COR-L47 (cell line): ENCODE data around the gene LUZP4.
"Not testable (repeated sequence)": the region's sequence is repeated elsewhere in the genome, so short reads cannot be mapped to it uniquely, and the experiment has no call there.

ENCODE experiments used
- DNase-seq: peaks from one replicate; lab custom pipeline; 2025; lab: John Stamatoyannopoulos, UW

LUZP4 gene

DNA sequence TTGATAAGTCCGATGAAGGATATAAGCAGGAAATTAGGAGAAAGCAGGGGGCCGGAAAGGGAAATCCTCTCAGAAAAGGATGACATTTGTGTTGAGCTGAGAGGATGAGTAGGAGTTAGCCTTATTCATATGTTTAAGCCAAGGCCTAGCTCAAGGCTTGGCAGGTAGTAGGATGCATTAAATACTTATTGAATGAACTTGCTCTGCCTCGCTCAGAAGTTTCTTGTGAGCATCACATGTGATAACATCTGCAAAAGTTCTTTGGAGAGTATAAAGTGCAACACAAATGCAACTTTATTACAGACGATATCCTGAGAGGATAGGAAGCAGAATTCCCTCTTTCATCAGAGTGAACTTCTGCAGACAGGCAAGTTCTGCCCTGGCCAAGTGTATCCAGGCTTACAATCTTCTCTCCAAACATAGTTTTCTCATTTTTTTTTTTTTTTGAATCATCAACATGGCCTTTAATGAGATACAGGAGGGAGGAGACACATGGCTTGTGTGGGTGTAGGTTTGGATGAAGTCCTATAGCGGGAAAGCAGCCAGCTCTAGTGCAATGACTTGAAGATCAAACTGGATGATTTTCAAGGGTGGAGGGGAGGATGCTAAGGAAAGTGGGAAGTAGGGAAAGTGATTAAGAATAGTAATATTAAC, 48.1 kb downstream of the LUZP4 start:
- DNase-seq = no peak

DNA sequence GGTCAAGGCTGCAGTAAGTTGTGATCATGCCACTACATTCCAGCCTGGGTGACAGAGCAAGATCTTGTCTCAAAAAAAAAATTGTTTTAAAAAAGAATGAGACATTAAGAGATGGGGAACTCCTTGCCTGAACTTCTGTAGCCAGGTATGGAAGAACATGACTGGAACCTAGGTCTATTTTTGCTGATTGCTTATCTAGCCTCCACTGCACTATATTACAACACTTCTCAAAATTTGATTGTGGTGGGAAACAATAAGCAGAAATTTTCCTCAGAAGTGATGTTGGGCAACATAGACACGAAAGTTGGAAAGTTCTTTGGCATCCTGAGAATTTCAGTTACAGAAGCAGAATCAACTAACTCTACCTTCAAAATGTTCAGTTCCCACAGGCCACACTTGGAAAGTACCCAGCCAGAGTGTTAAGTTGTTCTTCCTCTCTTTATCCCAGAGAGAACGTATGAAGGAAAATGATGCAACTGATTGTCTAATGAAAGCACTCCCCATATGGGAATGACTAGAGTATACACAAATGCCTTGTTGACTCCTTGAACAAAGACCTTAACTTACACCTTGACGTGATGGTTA, 50.0 kb downstream of the LUZP4 start:
- DNase-seq = no peak

DNA sequence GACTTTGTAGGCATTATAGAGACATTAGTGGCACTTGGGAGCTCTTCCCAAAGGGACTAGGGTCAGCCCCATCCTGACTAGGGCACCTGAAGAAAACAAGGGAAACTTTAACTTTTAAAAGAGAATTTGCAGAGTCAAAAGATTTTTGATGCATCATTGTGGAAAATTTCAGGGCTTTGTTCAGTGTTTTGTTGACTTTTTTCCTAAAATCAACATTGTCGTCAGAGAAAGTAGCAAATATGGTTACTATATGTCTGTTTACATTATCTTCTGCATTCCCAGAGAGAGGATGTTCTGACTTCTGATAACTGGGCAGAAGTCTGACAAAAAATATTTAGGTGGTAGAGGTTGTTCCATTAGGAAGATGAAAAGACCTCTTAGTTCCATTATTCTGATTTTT, 51.9 kb downstream of the LUZP4 start:
- DNase-seq = no peak

DNA sequence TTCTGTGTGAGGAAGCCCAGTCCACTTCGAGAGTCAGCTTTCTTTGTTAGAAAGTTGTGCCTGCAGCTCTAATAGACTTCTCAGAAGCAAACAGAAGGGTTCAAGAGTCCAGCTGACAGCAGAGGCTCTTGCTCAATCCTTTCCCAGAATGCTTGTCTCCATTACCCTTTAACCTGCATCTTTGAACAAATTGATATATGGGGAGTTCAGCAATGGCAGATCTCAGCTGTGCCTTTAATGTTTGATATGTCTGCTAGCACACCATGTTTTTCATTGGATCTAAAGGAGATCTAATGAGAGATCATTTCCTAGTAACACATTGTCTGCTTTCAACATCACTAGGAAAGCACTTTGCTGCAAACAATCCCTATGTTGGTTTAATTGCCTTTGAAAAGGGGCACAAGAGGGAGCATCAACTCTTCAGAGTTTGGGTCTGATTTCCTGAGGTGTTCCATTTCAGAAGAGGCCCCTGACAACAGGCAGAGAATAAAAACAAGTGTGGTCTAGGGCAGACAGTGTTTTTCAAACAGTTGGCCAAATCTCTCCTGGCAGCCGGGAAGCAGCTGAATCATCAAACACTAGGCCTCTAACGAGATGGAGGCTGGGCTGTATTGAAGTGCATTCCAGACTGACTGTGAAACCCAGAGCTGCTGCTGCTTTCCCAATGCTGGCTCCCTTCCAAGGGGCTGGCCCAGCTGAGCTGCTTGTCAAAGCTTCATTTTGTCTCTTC, 55.5 kb downstream of the LUZP4 start:
- DNase-seq = peak; percentile 74

DNA sequence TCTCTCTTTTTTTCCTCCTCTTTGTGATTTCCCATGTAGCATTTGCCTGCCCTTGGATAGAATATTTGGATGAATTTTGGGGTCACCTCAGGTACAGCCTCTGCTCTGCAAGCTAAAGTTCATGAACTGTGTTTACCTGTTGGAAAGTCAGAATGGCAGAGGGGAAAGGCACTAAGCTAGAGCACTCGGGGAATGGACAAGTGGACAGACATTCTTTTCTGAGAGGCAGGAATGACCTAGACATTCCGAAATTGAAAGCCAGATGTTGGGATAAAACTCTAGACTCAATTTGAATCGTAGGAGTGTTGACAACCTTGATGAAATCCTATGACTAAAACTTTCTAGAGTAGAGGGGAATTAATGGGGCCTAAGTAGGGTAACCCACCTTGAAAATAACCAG, 56.1 kb downstream of the LUZP4 start:
- no peak for DNase-seq

DNA sequence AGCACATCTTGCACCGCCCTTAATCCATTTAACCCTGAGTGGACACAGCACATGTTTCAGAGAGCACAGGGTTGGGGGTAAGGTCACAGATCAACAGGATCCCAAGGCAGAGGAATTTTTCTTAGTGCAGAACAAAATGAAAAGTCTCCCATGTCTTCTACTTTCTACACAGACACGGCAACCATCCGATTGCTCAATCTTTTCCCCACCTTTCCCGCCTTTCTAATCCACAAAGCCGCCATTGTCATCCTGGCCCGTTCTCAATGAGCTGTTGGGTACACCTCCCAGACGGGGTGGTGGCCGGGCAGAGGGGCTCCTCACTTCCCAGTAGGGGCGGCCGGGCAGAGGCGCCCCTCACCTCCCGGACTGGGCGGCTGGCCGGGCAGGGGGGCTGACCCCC, 57.2 kb downstream of the LUZP4 start:
- DNase-seq = not testable (repeated sequence)

DNA sequence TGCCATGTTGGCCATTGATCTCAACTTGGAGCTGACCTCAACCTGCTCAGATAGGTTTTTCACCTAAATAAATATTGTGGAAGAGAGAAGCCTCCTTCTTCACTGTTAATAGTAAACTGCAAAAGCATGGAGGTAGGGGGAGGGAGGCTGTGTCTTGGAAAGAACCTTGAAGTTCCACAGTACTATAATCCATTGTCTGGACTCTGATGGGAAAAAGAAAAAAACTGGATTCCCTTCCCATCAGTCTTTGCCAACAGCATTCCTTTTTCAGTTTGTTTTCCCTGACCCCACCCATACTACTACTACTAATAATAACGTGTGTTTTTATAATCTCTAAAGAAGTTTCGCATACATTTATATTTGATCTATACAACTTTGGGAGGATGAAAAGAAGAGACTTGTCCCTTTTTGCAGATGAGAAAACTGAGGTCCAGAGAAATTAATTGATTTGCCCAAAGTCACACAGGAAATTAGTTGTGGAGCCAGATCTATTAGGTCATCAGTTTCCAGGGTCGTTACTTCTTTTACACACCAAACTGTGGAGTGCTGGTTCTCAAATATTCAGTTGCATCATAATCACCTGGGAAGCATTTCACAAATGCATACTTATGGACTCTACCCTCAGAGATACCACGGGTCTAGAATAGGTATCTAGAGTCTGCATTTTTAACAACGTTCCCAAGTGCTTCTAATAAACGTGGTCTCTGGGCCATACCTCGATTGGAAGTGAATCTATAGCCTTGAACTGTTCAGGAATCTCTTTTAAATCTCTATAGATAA, 59.1 kb downstream of the LUZP4 start:
- DNase-seq = no peak

DNA sequence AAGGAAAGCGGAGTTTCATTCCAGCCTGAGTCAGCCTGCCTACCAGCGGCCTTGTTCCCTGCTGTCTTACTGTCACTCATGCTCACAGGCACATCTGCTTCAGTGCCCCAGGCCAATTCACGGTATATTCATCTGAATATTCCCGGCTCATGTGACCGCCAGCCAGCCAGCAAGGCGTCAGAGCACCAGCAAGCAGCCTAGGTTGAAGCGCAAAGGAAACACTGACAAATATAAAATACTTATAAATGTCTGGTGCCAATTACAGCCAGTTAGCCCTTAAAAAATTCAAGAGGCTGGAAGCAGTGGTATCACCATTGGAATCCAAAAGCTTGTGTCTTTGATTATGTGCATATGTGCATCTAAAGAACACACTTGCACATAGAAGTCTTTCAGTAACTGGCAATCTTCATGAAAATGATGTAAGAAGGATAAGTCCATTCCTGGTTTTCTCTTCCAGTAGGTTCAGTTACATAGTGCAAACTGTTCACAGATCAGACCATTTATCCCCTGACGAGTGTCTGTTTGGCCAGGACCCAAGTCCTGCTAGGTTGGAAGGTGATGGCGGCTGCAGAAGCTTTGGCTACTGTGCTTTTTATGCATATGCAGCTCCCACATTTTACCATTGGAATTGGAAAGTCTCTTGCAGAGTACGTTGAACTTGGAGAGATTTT, 61.3 kb downstream of the LUZP4 start:
- DNase-seq = no peak

DNA sequence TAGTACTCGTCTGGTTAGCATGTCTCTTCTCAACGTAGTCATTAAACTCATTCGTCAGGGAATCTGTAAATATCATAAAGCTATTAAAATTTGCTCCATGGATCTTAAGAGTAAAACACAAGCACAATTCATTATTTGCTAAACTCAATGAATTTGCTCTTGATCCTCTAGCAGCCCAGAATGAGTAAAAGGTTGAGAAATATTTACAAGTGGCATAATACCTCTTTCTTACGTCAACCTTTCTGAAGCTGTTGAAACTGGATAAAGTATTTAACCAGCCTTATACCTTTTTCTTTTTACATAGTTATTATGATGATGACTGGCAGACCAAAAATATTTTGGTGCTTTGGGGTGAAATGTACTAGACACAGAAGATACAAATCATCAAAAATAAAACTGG, 66.9 kb downstream of the LUZP4 start:
- DNase-seq = no peak
